ENCODE measurements around the gene CCDC91.

- TF ChIP-seq CTCF (IDR thresholded peaks at IDR 0.05; ENCODE audit: low read depth, low read length) (no peak), EZH2phosphoT487 (IDR thresholded peaks at IDR 0.05; ENCODE audit: low read depth) (no peak)
Measured at GRCh38 chr12:28390761-28391385, 200.6 kb downstream of the CCDC91 start.
